Stimulated activated CD4-positive, alpha-beta T cell treated with anti-CD3 and anti-CD28 coated beads, Interleukin-4, amount 100 ng/mL, for 1 hour (primary cell): ENCODE results near the gene R3HDML.
A peak's percentile ranks its signal among the peaks of the same experiment; 100 is the strongest.
"Not testable (repeated sequence)": the region's sequence is repeated elsewhere in the genome, so short reads cannot be mapped to it uniquely, and the experiment has no call there.

Source experiments
- DNase-seq: peaks from one replicate; pipeline ENCODE4 v3.0.0-alpha.2; 2020

Gene R3HDML, protein sequence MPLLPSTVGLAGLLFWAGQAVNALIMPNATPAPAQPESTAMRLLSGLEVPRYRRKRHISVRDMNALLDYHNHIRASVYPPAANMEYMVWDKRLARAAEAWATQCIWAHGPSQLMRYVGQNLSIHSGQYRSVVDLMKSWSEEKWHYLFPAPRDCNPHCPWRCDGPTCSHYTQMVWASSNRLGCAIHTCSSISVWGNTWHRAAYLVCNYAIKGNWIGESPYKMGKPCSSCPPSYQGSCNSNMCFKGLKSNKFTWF

DNA sequence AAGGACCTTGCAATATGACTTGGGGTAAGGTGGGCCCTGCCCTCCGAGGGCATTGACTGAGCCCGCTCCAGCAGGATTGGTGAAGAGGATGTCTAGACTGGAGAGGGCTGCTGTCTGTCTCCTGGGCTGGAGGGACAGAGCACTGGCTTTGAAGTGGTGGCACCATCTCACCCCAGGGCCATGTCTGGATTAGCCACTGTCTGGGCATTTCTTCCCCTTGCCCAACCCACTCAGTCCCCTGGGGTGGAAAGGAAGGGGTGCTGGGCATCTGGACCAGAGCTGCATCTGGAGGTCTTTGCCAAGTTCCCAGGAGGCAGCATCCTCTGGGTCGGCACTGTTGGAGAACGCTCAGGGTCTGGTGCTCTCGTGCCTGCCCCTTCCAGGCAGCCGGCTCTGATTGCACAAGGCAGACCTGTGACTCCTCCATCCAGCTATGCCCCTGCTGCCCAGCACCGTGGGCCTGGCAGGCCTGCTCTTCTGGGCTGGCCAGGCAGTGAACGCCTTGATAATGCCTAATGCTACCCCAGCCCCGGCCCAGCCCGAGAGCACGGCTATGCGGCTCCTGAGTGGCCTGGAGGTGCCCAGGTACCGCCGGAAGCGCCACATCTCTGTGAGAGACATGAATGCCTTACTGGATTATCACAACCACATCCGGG is at the start of gene R3HDML:
Gene R3HDML, plus strand, starts transcription at position 319 of the 656 bp plus-strand sequence. Its CDS starts 115 bp downstream, at position 434.
- DNase-seq, result no peak

DNA sequence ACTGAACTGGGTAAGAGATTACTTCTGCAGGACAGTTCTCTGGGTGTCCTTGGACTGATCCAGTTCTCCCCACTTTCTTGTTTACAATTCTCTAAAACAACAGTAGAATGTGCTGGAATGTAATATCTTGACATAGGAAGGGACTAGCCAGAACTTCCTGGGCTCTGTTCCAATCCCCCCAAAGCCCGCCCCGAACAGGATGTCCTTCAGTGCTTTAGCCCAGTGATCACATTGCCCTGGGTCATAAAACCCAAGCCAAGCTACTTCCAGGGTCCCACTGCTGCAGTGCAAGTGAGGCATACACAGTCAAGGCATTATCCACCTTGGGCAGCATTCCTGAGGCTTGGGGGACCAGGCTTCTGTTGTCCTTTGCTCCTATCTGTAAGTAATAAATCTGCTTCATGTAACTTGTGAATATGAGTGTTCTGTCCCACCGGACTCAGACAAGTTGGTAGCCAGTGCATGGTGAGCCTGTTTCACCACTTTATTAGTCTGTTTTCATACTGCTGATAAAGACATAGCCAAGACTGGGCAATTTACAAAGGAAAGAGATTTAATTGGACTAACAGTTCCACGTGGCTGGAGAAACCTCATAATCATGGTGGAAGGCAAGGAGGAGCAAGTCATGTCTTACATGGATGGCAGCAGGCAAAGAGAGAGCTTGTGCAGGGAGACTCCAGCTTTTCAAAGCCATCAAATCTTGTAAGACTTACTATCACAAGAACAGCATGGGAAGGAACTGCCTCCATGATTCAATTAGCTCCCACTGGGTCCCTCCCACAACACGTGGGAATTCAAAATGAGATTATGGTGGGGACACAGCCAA is 49.4 kb upstream of the R3HDML start:
- no peak for DNase-seq

DNA sequence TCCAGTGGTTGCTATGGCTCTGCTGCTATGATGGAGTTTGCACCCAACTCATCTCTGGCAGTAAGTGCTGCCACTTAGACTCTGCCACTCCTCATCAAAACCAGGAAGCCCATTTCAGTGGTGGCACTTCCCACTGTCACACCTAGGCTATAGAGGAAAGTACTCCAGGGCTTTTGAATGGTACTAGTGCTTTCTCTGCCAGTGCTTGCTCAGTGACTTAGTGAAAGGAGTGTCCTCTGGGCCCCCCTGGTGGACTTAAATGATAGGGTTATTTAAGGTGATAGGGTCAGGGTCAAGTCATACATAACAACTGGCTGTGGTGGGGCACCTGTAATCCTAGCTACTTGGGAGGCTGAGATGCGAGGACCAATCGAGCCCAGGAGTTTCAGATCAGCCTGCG is 48.6 kb upstream of the R3HDML start:
- DNase-seq, result no peak

DNA sequence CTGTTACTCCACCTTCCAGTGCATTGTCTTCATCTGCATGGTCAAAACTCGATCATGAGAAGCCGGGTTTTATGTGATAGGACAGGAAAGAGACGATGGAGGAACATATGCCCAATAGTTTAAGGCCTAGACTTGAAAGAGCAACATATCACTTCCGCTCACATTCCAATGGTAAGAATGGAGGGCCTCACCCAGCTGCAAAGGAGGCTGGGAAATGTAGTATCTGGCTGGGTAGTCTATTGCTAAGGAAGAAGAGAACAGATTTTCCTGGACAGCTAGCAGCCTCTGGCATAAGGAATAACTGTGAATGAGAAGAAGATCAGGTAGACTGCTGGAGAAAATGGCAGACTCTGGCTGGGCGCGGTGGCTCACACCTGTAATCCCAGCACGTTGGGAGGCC is 45.1 kb upstream of the R3HDML start:
- no peak for DNase-seq

DNA sequence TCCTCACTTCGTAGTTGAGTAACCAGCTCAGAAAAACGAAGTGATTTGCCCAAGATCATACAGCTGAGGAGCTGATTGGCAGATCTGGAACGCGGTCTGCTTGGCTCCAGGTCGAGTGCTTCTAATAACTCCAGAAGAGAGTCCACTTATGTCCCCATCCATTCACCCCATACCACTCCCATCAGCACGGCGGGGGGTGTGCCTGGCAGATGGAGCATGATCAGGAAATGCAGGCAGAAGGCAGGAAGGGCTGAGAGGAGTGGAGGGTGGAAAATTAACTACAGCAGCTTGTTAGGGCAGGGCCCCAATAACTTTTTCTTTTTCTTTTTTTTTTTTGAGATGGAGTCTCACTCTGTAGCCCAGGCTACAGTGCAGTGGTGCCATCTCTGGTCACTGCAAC is 40.8 kb upstream of the R3HDML start:
- DNase-seq, result no peak

DNA sequence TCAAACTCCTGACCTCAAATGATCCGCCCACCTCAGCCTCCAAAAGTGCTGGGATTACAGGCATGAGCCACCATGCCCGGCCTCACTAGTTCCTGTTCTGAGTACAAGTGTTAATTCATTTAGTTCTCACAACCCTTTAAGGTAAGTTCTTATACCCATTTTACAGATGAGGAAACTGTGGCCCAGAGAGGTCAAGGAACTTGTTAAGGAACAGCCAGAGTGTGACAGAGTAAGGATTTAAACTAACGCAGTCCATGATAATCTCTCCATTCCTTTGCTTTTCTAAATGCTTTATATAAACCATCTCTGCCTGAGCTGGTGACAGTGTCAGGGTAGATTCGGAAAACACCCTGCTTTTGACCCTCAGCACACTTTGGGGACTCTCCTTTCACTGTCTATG is 39.1 kb upstream of the R3HDML start:
- no peak for DNase-seq

DNA sequence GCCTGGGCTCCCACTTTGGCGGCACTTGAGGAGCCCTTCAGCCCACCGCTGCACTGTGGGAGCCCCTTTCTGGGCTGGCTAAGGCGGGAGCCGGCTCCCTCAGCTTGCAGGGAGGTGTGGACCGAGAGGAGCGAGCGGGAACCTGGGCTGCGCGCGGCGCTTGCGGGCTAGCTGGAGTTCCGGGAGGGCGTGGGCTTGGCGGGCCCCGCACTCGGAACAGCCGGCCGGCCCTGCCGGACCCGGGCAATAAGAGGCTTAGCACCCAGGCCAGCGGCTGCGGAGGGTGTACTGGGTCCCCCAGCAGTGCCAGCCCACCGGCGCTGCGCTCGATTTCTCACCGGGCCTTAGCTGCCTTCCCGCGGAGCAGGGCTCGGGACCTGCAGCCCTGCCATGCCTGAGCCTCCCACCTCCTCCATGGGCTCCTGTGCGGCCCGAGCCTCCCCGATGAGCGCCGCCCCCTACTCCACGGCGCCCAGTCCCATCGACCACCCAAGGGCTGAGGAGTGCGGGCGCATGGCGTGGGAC is 37.8 kb upstream of the R3HDML start:
- not testable (repeated sequence) for DNase-seq

DNA sequence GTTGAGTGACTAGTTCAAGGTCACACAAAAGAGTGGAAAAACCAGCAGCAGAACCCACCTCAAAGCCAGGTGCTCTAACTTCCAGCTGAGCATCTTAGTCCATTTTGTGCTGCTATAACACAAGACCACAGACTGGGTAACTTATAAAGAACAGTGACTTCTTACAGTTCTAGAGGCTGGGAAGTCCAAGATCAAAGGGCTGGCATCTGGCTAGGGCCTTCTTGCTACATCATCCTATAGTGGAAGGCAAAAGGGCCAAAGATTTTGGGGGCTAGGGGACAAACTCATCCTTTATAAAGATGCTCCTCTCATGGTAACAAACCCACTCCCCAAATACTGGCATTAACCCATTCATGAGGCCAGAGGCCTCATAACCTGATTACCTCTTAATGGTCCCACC is 35.6 kb upstream of the R3HDML start:
- no peak for DNase-seq

DNA sequence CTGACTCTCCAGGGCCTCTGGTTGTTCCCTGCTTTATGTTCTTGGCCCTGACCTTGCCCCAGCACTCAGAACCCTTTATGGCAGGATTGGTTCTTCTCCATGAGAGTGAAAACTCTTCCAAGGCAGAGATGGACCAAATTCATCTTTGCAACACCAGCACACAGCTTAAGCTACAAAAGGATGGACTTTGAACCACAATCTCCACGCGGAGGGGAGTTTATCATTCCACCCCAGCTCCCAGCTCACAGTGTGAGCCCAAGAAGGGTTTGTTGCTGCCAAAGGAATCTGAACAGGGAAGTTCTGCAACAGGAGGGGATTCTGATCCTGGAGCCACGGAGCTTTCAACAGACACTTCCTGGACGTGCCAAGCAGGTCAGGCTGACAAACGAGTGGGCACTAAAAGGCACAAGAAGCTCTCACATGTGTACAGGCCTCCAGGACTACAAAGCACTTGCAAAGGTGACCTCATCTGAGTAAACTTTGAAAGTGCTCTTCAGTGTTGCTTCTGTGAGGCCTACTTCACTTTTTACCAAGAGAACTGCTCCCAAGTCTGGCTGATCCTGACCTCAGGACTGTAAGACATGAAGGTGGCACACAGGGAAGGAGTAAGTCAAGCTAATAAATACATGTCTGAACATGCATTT is 34.7 kb upstream of the R3HDML start:
- no peak for DNase-seq

DNA sequence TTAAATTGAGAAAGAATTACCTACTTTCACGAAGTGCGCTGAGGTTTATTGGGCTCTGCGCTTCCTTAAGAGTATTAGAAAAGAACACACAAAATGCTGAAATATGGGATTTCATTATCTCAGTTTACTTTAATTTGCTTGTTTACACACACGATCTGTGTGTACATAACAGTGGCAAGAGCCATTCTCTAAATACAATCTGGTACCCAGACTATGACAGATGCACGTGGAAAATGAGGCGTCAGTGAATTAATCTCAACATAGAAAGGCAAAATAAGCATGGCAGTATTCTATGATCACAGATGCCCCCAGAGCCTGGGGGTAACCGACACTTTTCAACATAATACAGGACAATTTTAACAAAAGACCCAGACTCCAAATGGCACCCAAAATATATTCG is 34.1 kb upstream of the R3HDML start:
- no peak for DNase-seq

DNA sequence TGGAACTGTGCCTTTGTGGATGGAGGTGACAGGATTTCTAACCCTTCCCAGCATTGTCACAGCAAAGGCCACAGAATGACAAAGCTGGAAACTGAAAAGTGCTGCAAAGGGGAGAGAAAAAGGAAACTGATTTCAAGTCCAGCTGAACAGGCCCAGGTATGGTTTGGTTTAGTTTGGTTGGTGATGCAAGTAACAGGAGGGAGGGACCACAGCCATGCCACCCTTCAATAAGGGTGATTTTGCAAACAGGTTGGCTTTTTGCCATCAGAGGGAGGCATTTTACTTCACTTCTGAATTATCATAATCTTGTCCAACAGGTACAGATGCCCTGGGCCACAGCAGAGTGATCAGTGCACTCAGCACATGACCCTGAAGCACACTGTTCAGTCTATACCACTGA is 32.5 kb upstream of the R3HDML start:
- no peak for DNase-seq

DNA sequence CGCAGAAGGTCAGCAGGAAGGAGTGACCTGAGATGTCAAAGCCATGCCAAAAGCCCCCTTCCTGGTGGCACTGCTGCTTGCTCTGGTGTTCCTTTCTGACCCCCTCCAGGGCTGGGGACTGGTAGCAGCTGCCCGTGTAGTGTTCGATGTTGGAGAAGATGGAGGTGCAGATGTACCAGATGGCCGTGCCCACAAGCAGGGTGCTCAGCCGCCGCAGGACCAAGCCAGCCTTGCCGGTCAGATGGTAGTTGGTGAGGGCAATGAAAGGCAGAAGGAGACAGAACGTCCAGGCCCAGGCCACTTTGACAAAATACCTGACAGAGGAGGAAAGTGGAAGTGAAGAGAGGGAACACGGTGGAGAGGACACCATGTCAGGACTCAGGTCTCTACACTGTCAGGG is 29.9 kb upstream of the R3HDML start:
- no peak for DNase-seq

DNA sequence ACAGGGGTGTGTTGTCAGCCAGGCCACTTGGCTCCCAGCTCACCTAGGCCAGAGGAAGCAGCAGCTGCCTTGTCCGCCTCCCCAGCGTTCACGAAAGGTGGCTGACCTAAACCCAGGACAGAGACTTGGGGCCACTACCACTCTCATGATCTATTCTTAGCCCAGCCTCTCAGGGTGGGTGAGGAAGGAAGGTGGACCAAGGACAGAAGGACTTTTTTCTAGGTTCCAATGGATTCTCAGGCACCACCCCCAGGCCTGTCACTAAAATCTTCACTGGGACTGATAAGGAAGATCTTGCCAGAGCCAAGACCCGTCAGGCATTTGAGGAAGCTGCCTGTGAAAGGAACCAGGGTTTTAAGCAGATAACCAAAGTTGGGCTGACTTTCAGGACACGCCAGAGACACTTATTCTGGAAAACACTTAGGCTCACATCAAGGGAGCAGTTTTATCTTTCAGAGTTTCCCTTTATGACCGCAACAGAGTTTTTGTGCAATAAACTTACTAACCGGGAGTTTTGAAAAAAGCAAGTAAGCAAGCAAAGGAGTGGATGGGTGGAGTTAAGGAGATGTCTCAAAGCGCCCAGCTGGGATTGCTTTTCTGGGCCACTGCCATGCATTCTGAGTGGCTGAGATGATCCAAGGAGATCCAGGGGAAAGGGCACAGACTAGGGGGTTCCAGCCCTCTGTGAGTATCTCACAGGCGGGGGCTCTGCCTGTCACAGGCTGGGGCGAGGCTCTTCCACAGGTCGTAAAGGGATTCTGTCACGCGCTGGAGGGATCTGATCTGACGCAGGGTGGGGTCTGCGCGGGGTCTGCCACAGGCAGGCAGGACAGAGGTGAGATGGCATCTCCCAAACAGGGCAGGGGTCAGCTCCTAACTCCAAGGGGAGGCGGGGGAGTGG is 26.8 kb upstream of the R3HDML start:
- DNase-seq, result no peak

DNA sequence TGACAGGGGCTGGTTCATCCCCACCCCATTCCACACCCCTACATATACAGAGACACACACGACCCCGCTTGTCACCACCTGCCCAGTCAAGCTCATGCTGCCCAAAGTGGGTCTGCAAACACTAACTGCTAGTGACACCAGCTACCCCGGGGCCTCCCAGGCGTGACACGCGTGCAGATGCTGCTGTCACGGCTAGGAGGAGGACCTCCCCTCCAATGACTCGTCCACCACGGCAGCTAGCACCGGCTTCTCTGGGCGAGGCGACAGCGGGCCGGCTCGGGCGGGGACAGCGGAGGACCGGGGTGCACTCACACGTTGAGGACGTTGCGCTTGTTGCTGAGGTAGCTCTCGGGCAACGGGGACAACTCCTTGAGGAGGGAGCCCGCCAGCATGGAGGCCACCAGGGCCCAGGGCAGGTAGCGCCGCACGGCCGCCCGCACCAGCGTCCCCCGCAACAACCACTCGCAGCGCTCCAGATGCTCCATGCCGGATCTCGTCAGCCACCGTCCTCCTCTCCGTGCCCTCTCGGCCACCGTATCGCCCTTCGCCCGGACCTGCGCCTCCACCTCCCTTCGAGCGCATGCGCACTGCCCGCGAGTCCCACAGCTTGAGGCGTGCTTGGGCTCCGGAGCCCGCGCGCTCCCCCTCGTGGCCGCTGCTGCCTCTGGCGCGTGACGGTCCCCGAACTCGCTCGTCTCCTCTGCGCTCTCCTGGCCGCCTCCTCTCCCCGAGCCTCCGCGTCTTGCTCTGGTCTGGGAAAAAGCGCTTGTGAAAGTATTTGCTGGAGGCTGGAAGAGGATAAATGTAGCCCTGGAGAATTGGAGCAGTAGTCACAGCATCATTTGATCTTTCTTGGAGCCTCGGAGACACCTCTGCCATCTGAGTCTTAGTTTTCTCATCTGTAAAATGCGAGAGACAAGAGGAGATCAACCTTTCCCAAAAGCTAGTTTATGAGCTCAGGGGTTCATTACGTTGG is 25.9 kb upstream of the R3HDML start, which contains the start of gene FITM2:
Gene FITM2, minus strand, starts transcription at position 539 of the 976 bp plus-strand sequence. Its CDS starts 54 bp downstream, at position 485.
- DNase-seq, result peak; percentile 99

DNA sequence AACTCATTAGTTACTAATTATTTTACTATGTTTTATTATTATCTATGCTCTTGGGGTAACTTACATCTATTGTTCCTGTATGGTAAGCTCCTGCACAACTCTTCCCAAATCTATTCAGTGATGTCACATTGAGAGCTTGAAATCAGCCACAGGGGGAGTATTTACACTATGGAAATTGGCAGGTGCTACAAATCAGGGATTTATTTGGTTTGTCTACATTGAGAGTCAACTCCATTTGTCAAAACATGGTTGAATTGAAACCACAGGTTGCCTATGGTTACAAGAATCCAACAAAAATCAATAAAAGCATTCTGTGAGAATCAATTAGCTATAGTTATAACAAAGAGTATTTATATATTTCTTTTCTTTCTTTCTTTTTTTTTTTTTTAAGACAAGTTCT is 22.0 kb upstream of the R3HDML start:
- no peak for DNase-seq

DNA sequence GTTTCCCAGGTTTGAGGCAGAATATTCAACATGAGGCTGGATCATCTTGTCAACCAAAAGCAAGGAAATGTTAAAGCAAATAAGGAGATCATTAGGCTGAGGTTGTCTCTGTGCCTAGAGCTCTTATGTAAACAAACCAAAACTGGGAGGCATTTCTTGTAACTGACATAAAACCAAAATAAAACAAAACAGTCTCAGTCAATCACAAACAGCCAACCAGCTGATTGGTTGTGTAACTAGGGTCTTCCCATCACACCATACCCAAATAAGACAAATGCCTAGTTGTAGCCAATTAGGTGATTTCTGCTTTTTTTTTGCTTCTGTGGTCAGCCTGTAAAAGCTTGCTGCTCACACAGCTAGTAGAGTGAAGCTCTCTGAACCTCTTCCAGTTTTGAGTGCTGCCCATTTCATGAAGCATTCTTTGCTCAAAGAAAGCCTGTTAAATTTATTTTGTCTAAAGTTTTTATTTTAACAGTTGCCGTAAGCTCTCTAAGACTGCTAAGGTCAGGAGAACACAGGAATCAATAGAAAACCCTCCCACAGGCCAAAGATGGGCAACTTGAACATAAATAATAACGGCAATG is 16.9 kb upstream of the R3HDML start:
- no peak for DNase-seq

DNA sequence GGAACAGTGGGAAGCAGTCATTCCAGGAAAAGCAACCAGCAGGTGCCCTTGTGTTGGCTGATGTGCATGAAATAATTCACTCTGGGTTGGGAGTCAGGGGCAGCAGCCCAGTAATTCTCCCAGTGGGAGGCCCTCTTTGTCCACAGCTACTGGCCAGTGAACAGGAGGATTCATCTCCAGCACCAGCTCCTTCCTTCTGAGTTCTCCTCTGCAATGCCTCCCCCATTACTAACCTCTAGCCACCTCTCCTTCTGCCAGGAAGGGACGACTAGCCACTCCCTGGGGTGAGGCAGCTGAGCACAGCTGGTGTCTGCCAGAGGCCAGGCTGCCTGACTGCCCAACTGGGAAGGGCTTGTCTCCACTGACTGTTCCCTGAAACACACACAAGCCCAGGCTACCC is 12.5 kb upstream of the R3HDML start:
- no peak for DNase-seq

DNA sequence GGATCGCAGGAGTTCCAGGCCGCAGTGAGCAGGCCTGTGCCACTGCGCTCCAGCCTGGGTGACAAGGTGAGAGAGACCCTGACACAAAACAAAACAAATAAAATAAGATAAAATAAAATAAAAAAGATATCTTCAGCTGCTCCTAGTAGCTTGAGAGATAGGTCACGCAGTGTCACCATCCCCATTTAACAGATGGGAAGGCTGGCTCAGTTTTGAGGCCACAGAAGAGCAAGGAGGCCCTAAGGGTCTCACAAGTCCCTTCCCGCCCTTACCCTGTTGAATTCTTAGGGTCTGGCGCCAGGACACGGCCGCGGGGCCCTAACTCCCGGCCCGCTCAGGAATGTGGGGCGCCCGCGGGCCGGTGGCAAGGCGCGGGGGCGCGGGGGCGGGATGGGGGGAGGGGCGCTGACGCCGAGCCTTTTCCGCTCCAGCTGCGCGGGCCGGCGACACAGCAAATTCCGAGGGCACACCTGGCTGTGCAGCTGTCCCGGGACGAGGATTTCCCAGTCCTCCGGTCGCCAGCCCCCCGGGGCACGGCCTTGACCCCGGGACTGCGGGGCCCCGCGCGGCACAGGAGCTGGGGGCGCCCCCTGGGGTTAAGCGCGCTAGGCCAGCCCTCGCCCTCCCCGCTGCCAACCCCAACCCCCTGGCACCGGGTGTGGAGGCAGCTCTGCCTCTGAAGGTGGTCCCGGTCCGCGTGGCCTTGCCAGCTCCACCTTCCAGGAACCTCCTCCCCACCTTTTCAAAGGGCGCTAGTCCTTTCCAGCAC is 10.3 kb upstream of the R3HDML start:
- DNase-seq, result peak; percentile 30

DNA sequence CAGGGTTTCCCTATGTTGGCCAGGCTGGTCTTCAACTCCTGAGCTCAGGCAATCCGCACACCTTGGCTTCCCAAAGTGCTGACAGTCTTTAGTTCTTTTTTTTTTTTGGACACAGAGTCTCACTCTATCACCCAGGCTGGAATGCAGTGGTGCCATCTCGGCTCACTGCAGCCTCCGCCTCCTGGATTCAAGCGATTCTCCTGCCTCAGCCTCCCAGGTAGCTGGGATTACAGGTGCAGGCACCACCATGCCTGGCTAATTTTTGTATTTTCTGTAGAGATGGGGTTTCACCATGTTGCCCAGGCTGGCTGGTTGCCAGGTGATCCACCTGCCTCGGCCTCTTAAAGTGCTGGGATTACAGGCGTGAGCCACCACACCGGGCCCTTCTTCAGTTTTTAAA is 9.1 kb upstream of the R3HDML start:
- DNase-seq, result not testable (repeated sequence)

DNA sequence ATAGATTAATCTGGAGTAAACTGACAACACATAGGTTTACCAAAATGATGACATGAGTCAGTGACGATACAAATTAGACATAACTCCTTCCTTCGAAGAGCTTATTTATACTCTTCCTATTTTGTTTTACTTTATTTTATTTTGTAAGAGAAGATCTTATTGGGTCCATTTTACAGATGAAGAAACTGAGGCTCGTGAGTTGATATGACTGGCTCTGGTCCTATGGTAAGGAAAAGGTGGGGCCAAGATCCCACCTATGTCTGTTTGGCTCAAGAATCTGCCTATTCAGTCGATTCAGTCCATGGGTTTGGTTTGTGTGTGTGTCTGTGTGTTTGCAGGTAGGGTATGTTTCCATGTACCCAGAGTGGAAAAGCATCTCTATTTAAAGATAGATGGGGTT is 8.4 kb upstream of the R3HDML start:
- no peak for DNase-seq
